HG02938 (cell line): ENCODE results near the gene CABP1.

Experiments
- ATAC-seq: cut with Tn5 transposase; IDR thresholded peaks from one replicate; pipeline ENCODE4 v1.9.1; 2021; ENCODE audit warnings: mild to moderate bottlenecking, moderate library complexity; ENCODE audit not compliant: unreplicated experiment

Gene CABP1

DNA sequence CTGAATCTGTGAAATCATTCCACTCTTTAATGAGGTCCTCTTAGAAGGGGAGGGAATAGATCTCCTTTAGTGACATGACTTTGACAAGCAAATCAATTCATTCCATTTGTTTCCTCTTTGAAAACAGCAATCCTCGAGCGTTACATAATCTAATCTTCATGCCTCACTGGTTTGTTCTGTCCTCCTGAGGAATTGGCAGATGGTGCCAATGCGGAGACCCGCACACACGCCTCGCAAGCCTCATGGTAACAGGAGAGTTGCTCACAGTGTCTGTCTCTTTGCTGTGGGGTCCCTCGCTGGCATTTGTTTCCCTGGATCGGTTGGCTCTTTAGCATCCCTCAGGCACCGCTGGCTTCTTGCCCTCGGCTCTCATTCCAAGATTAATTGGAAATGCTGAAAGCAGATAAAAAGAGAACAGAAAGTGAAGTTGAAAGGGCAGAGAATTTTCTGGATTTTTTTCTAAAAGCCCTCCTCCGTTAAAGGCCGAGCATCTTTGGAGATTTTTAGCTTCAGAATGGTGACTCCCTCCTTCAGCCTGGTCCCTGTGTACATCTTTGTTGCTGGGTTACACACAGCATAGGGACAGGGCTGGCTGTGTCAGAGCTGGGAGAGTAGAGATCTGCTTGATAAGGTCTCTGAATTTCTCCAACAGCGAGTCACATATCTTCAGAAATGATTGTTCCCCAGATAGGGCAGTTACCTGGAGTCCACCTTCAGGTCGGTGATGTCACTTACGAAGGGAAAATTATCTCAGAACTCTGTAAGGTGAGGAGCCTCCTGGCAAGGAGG, 10.1 kb upstream of the CABP1 start:
- ATAC-seq = no peak

GRCh38 chr12:120631097-120631496, 9.3 kb upstream of the CABP1 start:
- no peak for ATAC-seq

DNA sequence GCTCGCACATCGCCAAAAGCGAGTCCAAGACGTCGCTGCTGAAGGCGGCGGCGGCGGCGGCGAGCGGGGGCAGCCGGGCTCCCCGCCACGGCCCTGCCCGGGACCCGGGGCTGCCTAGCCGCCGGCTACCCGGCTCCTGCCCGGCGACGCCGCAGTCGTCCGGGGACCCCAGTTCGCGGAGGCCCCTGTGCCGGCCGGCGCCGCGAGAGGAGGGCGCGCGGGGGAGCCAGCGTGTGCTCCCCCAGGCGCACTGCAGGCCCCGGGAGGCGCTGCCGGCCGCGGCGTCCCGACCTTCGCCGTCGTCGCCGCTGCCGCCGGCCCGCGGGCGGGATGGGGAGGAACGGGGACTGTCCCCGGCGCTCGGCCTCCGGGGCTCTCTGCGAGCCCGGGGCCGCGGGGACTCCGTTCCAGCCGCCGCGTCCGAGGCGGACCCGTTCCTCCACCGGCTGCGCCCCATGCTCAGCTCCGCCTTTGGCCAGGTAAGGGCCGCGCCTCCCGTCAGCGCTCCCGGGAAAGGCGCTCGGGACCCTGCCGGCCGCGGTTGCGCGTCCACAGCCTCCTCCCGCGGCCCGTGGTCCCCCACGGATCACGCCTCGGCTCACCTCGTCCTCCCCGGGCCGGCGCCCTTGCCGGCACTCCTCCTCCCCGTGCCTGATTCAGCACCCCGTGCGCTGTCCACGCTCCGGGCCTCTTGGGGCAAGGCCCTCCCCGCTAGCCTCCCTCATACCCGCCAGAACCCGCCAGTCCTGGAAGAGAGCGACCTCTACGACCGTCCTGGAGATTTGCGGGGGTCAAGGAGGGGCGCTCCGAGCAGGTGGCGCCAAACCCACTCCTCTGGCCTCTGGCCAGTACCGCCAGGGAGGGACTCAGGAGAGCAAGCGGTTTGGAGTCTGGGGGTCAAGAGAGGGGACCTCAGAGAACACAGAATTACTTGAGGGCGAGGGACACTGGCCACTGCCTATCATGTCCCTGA, 721 bp downstream of the CABP1 start:
- ATAC-seq = peak; percentile 50

GRCh38 chr12:120642121-120642520, 1.7 kb downstream of the CABP1 start:
- ATAC-seq = no peak

- ATAC-seq = no peak
These were observed 2.4 kb downstream of the CABP1 start for GRCh38 chr12:120642826-120643225.

GRCh38 chr12:120643574-120643973, 3.1 kb downstream of the CABP1 start:
- no peak for ATAC-seq

GRCh38 chr12:120646044-120646443, 5.6 kb downstream of the CABP1 start:
- ATAC-seq = no peak

DNA sequence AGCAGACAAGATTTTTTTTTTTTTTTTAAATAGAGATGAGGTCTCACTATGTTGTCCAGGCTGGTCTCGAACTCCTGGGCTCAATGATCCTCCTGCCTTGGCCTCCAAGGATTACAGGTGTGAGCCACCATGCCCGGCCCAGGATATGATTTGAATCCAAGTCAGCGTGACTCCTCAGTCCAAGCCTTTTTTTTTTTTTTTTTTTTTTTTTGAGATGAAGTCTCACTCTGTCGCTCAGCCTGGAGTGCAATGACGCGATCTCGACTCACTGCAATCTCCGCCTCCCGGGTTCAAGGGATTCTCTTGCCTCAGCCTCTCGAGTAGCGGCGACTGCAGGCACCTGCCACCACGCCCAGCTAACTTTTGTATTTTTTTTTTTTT, 6.9 kb downstream of the CABP1 start:
- ATAC-seq = no peak

DNA sequence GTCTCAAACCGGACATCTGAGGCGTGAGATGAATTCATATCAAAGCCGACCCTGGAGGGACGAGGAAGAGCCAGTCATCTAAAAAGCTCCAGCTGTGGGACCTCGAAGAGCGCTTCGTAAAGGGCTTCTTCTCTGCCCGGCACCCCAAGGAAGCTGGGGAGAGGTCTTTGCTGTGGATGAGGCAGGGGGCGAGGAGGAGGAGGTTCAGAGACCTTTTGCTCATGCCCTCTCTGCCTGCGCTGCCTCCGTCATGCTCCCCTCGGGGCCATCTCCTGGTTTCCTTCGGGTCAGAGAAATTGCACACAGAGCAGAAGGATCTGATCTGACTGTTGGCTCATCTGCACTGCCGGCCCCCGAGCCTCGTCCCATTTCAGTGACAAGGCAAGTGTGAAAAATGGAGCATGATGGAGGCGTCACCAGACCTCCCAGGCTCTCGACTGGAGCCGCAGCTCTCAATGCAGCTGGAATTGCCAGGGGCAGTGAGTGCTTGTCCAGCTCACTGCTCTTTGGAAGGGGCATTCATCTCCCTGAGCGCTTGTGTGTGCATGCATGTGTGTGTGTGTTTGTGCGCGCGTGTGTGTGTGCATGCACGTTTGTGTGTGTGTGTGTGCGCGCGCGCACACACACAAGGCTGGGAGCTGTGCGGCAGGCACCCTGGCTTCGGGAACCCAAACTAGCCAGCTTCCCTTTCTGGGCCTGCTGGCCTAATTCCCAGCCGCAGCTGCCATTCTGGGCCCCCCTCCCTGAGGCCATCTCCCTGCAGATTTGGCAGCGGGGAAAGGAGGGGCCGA, 9.2 kb downstream of the CABP1 start:
- no peak for ATAC-seq

DNA sequence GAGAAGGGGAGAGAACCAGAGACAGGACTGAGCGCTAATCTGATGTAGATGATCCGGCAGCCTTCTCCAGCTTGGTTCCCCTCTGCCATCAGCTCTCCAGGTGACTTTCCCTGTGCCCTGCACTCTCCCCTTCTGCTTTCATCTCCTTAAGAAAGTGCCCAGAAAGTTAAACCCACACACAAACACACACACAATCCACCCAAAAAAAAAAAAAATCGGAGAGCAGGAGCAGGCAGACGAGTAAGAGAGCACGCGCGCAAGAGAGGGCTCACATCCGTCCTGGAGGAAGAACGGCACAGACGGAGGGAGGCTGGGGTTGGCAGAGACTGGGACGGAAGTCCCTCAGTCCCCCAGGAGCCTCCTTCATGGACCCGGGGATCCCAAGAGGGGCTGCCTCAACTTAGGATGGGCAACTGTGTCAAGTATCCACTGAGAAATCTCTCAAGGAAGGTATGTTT, 9.8 kb downstream of the CABP1 start:
- no peak for ATAC-seq

DNA sequence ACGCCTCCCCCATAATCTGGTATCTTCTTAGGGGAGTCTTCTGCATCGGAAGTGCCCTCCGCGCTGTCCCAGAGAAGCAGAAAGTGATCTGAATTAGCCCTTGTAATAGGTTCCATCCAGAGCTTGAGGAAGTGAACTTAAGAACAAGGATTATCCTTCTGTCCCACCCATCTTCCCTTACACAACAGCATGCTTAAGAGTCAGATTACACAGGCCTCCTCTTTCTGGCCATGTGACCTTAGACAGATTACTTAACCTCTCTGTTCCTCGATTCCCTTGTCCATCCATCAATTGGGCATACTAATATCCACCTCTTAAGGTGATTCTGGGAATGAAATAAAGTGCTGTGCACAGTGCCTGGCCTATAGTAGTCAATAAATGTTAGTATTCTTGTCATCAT, 11.4 kb downstream of the CABP1 start:
- no peak for ATAC-seq

DNA sequence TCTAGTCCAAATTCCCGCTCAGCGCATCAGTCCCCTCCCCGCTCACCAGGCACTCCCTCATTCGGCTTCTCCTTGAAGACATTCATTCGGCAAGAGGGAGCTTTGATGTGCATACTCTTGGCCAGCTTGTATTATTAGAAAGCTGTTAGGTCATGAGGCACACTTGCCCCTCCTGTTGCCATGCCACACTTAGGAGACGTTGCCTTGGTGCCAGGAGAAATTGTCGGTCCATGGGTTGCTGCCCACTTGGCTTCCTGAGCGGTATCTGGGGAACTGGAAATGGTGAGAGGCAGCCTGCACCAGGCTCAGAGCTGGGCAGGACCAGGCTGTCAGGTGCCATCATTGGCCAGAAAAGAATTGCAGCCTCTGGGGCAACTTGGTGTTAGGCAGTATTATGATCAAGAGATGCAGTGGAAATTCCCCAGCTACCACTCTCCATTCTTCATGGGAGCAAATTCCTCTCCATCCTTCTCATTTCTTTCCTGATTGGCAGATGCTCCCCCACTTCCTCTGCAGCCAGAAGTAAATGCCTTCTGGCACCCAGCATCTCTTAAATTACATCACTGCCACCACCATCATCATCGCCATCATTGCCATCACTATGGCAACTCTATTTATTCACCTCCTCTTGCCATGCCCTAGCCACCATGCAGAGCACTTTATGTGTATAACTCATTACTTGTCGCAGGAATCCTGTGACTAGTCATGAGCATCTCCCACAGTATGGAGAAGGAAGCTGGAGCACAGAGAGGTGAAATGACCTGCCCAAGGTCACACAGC, 12.4 kb downstream of the CABP1 start:
- ATAC-seq = no peak

- ATAC-seq = no peak
These were observed 13.2 kb downstream of the CABP1 start for GRCh38 chr12:120653611-120654010.

DNA sequence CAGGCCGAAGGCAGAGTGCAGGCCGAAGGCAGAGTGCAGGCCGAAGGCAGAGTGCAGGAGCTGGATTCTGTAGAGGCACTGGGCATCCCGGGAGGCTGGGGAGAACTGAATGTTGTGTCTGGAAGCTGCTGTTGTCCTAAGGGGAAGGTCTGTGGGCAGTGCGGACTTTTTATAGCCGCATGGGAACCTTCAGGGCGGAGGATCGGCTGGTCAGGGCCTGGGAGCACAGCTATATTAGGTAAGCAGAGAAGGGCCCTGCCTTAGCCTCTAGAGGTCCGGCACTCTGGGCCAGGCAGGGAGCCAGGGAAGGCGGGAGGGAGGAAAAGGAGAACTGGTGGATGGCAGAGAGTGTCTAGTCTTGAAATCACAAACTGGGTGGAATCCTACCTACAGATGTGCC, 14.2 kb downstream of the CABP1 start:
- no peak for ATAC-seq

- ATAC-seq = no peak
These were observed 15.6 kb downstream of the CABP1 start for GRCh38 chr12:120656008-120656407.

GRCh38 chr12:120658286-120659150, 18.1 kb downstream of the CABP1 start:
- no peak for ATAC-seq

- no peak for ATAC-seq
These were observed 18.7 kb downstream of the CABP1 start for GRCh38 chr12:120659151-120659525.

DNA sequence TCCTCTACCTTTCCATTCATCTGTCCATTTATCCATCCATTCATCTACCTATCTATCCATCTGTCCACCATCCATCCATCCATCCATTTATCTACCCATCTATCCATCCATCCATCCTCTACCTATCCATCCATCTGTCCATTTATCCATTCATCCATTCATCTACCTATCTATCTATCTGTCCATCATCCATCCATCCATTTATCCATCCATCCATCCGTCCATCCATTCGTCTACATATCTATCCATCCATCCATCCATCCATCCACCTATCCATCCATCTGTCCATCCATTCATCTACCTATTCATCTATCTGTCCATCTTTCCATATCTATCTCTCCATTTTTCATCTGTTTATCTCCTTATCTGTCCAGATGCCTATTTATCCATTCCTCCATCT, 21.0 kb downstream of the CABP1 start:
- no peak for ATAC-seq

DNA sequence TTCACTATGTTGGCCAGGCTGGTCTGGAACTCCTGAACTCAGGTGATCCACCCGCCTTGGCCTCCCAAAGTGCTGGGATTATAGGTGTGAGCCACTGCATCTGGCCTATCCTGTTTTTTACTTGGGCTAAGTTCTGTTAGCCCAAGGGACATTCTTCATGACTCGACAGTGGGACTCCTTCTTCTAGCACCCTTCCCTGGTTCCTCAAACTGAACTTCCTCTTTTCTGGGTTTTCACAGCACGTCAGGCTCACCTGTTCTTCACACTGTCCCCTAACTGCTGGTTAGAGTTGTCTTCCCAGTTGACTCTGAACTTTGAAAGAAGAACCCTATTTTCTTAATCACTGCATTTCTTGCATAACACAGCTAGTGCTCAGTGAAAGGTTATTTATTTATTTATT, 22.5 kb downstream of the CABP1 start:
- ATAC-seq = no peak
